ENCODE results near the gene MPC2.

Gene MPC2

GRCh38 chr1:167943541-167943940, 6.7 kb upstream of the MPC2 start:
- TF ChIP-seq CTCF (conservative IDR thresholded peaks at IDR 0.05), result no peak
- no peak overlapping the region for H3K27ac ChIP-seq

- no peak for TF ChIP-seq CTCF (conservative IDR thresholded peaks at IDR 0.05)
- H3K27ac ChIP-seq, result no peak overlapping the region
Measured at GRCh38 chr1:167940264-167940663, 3.4 kb upstream of the MPC2 start.

GRCh38 chr1:167938080-167938636, 1.3 kb upstream of the MPC2 start:
- no peak for TF ChIP-seq CTCF (conservative IDR thresholded peaks at IDR 0.05)
- peak overlapping the region; percentile 99 for H3K27ac ChIP-seq

GRCh38 chr1:167937709-167938010, 788 bp upstream of the MPC2 start:
- H3K27ac ChIP-seq, result peak overlapping the region; percentile 99
- no peak for TF ChIP-seq CTCF (conservative IDR thresholded peaks at IDR 0.05)

GRCh38 chr1:167936068-167936929, 573 bp downstream of the MPC2 start, which contains the start of gene DCAF6:
DCAF6 (plus strand) TSS chr1:167936683; CDS start chr1:167936912, 229 bp downstream.
- TF ChIP-seq CTCF (conservative IDR thresholded peaks at IDR 0.05), result no peak
- peak within 1 kb of the TSS; percentile 99 for H3K27ac ChIP-seq

GRCh38 chr1:167935216-167936067, 1.4 kb downstream of the MPC2 start:
- peak overlapping the region; percentile 99 for H3K27ac ChIP-seq
- TF ChIP-seq CTCF (conservative IDR thresholded peaks at IDR 0.05), result no peak

All from VCaP (cell line).